Urothelium cell line (cell line): ENCODE data around the gene IL18R1.

Experiments used
- DNase-seq: peaks from one replicate; pipeline ENCODE4 v3.0.0; 2011; ENCODE audit warnings: low spot score, mixed read lengths
- FAIRE-seq: peaks from 2 replicates; lab custom pipeline; 2011; peaks lifted over from hg19 to GRCh38; lab: Jason Lieb, UNC

IL18R1 gene

GRCh38 chr2:102386867-102387541 lies 31.4 kb downstream of the IL18R1 start:
- DNase-seq (no peak), FAIRE-seq (no peak)

GRCh38 chr2:102387763-102388546 lies 32.4 kb downstream of the IL18R1 start:
- FAIRE-seq = no peak

GRCh38 chr2:102391565-102391964 lies 36.0 kb downstream of the IL18R1 start:
- DNase-seq = no peak
- no peak for FAIRE-seq

More at GRCh38 chr2:102387763-102388546, 32.4 kb downstream of the IL18R1 start:
- DNase-seq = no peak

- FAIRE-seq = no peak
- DNase-seq = no peak
These were observed 36.5 kb downstream of the IL18R1 start for GRCh38 chr2:102392096-102392495.

GRCh38 chr2:102392942-102393341 lies 37.3 kb downstream of the IL18R1 start:
- FAIRE-seq (no peak), DNase-seq (no peak)

GRCh38 chr2:102396012-102396411 lies 40.4 kb downstream of the IL18R1 start:
- DNase-seq (no peak), FAIRE-seq (no peak)

GRCh38 chr2:102397209-102397608 lies 41.6 kb downstream of the IL18R1 start:
- FAIRE-seq = no peak

GRCh38 chr2:102399499-102400141 lies 44.0 kb downstream of the IL18R1 start:
- DNase-seq (no peak), FAIRE-seq (no peak)

More at GRCh38 chr2:102397209-102397608, 41.6 kb downstream of the IL18R1 start:
- DNase-seq = no peak

- no peak for FAIRE-seq
These were observed 45.9 kb downstream of the IL18R1 start for GRCh38 chr2:102401456-102401855.

GRCh38 chr2:102401865-102402264 lies 46.3 kb downstream of the IL18R1 start:
- DNase-seq (no peak), FAIRE-seq (no peak)

More at GRCh38 chr2:102401456-102401855, 45.9 kb downstream of the IL18R1 start:
- DNase-seq = no peak

GRCh38 chr2:102410952-102411351 lies 55.4 kb downstream of the IL18R1 start:
- no peak for DNase-seq
- FAIRE-seq = no peak

- FAIRE-seq (no peak), DNase-seq (no peak)
These were observed 56.6 kb downstream of the IL18R1 start for GRCh38 chr2:102412199-102412598.

- FAIRE-seq (no peak), DNase-seq (no peak)
These were observed 62.4 kb downstream of the IL18R1 start for GRCh38 chr2:102417946-102418345.

- no peak for FAIRE-seq
- no peak for DNase-seq
These were observed 62.9 kb downstream of the IL18R1 start for GRCh38 chr2:102418421-102418961.

- FAIRE-seq (no peak), DNase-seq (no peak)
These were observed 64.7 kb downstream of the IL18R1 start for GRCh38 chr2:102420290-102420689.

GRCh38 chr2:102421890-102422759 lies 66.5 kb downstream of the IL18R1 start:
- no peak for DNase-seq
- FAIRE-seq = no peak

- FAIRE-seq = no peak
- DNase-seq = no peak
These were observed 67.3 kb downstream of the IL18R1 start, which contains the start of gene IL18RAP for GRCh38 chr2:102422910-102423309. Gene IL18RAP (plus strand): TSS chr2:102423160. CDS start chr2:102423278, 118 bp downstream.

GRCh38 chr2:102423368-102423767 lies 67.8 kb downstream of the IL18R1 start:
- DNase-seq (no peak), FAIRE-seq (no peak)

- DNase-seq (no peak), FAIRE-seq (no peak)
These were observed 69.2 kb downstream of the IL18R1 start for GRCh38 chr2:102424754-102425153.

- DNase-seq (no peak), FAIRE-seq (no peak)
These were observed 70.0 kb downstream of the IL18R1 start for GRCh38 chr2:102425441-102426132.
